PC-9 (cell line): Measurements from ENCODE around the gene STK32B. TPM values are rescaled to one million over a fixed set of nuclear protein-coding genes. Genes with fewer than 3 reads are reported as not detected.

Experiments
- BruUV-seq: library from RNA; stranded (reverse); fragments of 400-500 nt; replicated peaks from 2 replicates; lab custom pipeline; 2021; lab: Mats Ljungman, UMichigan
- CTCF ChIA-PET: fragments of 300-600 bp; sonication (Branson Sonifier 250); formaldehyde crosslinking; loops from one replicate; lab custom pipeline; 2022; ENCODE audit warnings: antibody characterized with exemption; lab: Charles Lee
- POLR2A ChIA-PET: fragments of 300-600 bp; sonication (Branson Sonifier 250); formaldehyde crosslinking; loops from one replicate; lab custom pipeline; 2022; ENCODE audit warnings: antibody characterized with exemption; ENCODE audit not compliant: unreplicated experiment; lab: Charles Lee
- DNase-seq, 2 experiments: peaks; one replicate each; pipeline versions ENCODE4 v3.0.0 to v3.0.0-alpha.2; 2015 to 2022; ENCODE audit warnings: mixed read lengths in 1 of 2
- H2AFZ ChIP-seq: fragments of 200-600 bp; sonication (generic); 2 replicates; pipeline ENCODE4 v1.8.1; 2017; ENCODE audit warnings: antibody characterized with exemption
- H3F3A ChIP-seq: fragments of 200-600 bp; sonication (generic); 2 replicates; pipeline ENCODE4 v1.8.1; 2017; ENCODE audit warnings: antibody characterized with exemption, mild to moderate bottlenecking, low read depth; ENCODE audit not compliant: insufficient read depth
- H3K27ac ChIP-seq: fragments of 200-600 bp; sonication (generic); 2 replicates; pipeline ENCODE4 v1.6.1; 2016; ENCODE audit warnings: mixed run types
- H3K27me3 ChIP-seq: fragments of 200-600 bp; sonication (generic); 2 replicates; pipeline ENCODE4 v1.6.1; 2016; ENCODE audit warnings: low read depth, mixed run types; ENCODE audit not compliant: insufficient read depth
- H3K36me3 ChIP-seq: fragments of 200-600 bp; sonication (generic); 2 replicates; pipeline ENCODE4 v1.6.1; 2016; ENCODE audit warnings: low read depth, mixed run types
- H3K4me1 ChIP-seq: fragments of 200-600 bp; sonication (generic); replicated peaks from 2 replicates; pipeline ENCODE4 v1.6.1; 2016; ENCODE audit warnings: mixed run types; ENCODE audit not compliant: insufficient read depth
- H3K4me2 ChIP-seq: fragments of 200-600 bp; sonication (generic); 2 replicates; pipeline ENCODE4 v1.6.1; 2017; ENCODE audit warnings: mixed run types
- H3K4me3 ChIP-seq: fragments of 200-600 bp; sonication (generic); 2 replicates; pipeline ENCODE4 v1.6.1; 2016; ENCODE audit warnings: mixed run types
- H3K79me2 ChIP-seq: fragments of 200-600 bp; sonication (generic); 2 replicates; pipeline ENCODE4 v1.6.1; 2017; ENCODE audit warnings: low read depth, mixed run types
- H3K9me2 ChIP-seq: fragments of 200-600 bp; sonication (generic); 2 replicates; pipeline ENCODE4 v1.8.1; 2017; ENCODE audit warnings: mild to moderate bottlenecking; ENCODE audit not compliant: insufficient read depth
- H3K9me3 ChIP-seq: fragments of 200-600 bp; sonication (generic); 2 replicates; pipeline ENCODE4 v1.8.1; 2016; ENCODE audit warnings: low read depth; ENCODE audit not compliant: insufficient read depth
- H4K20me1 ChIP-seq: fragments of 200-600 bp; sonication (generic); 2 replicates; pipeline ENCODE4 v1.8.1; 2017; ENCODE audit not compliant: insufficient read depth
- CTCF ChIP-seq: fragments of 200-600 bp; sonication (generic); conservative IDR thresholded peaks from 2 replicates; pipeline ENCODE4 v1.6.1; 2017; ENCODE audit warnings: mixed run types, antibody characterized with exemption, mild to moderate bottlenecking, moderate library complexity
- EZH2 ChIP-seq: fragments of 200-600 bp; sonication (generic); IDR thresholded peaks from 2 replicates; pipeline ENCODE4 v1.8.0; 2017; ENCODE audit warnings: antibody characterized with exemption, low read depth
- intact Hi-C: fragments of 100-400 bp; cut with micrococcal nuclease; formaldehyde crosslinking; loops from one replicate; pipeline ENCODE4 v1.10.0; 2022; ENCODE audit not compliant: unreplicated experiment
- total RNA-seq: library from RNA; stranded (reverse); gene quantifications from 2 replicates; pipeline ENCODE4 v1.2.3, GENCODE V29; 2021

STK32B gene
- total RNA-seq, 1 experiment from 2014 or later = not detected

- Histone ChIP-seq H3K4me3 (no peak overlapping the region), H3K9me3 (no peaks in the 10 kb centered on the region), H3K9me2 (no peaks in the 10 kb centered on the region), H2AFZ (no peak overlapping the region), H3F3A (peaks cover 10% of the 10 kb centered on the region; the same call in 1 of the 2 replicates), H3K4me2 (no peak overlapping the region), H3K4me1 (no peaks in the 10 kb centered on the region; the same call in 1 of the 2 replicates), H3K27ac (no peak overlapping the region), H4K20me1 (no peaks in the 10 kb centered on the region), H3K27me3 (no peaks in the 10 kb centered on the region; the same call in 1 of the 2 replicates), H3K79me2 (no peaks in the 10 kb centered on the region), H3K36me3 (no peaks in the 10 kb centered on the region)
- TF ChIP-seq EZH2 (no peak), CTCF (no peak)
- no TSS peak for BruUV-seq
- no peak for DNase-seq
- intact Hi-C loops = no loop called here
- POLR2A ChIA-PET = no interaction called here
- CTCF ChIA-PET = no interaction called here
These were observed 317.1 kb downstream of the STK32B start for GRCh38 chr4:5368426-5368825.

- CTCF ChIA-PET = no interaction called here
- H3K9me2 ChIP-seq = no peaks in the 10 kb centered on the region
These were observed 319.0 kb downstream of the STK32B start for GRCh38 chr4:5370286-5370685.

GRCh38 chr4:5371415-5372190, 320.3 kb downstream of the STK32B start:
- no peak overlapping the region for H3K27ac ChIP-seq
- H3K9me3 ChIP-seq = no peaks in the 10 kb centered on the region
- CTCF ChIA-PET = no interaction called here
- H3F3A ChIP-seq = 0 out of 2 replicates have a peak, but pooled peaks cover 3% of the 10 kb centered on the region
- POLR2A ChIA-PET = no interaction called here
- intact Hi-C loops = no loop called here
- no peak overlapping the region for H3K4me3 ChIP-seq
- no peak for DNase-seq
- H3K79me2 ChIP-seq = no peaks in the 10 kb centered on the region
- H3K27me3 ChIP-seq = peaks cover 11% of the 10 kb centered on the region
- H3K36me3 ChIP-seq = no peaks in the 10 kb centered on the region
- BruUV-seq = no TSS peak
- H3K4me2 ChIP-seq = no peak overlapping the region
- H3K9me2 ChIP-seq = no peaks in the 10 kb centered on the region
- H2AFZ ChIP-seq = no peak overlapping the region
- TF ChIP-seq EZH2 (no peak), CTCF (no peak)
- H4K20me1 ChIP-seq = no peaks in the 10 kb centered on the region
- no peaks in the 10 kb centered on the region for H3K4me1 ChIP-seq

More at GRCh38 chr4:5370286-5370685, 319.0 kb downstream of the STK32B start:
- H3K4me3 ChIP-seq = no peak overlapping the region
- intact Hi-C loops = no loop called here
- H4K20me1 ChIP-seq = no peaks in the 10 kb centered on the region
- no peaks in the 10 kb centered on the region for H3K9me3 ChIP-seq
- no peaks in the 10 kb centered on the region for H3K79me2 ChIP-seq
- no peak overlapping the region for H2AFZ ChIP-seq
- H3K36me3 ChIP-seq = no peaks in the 10 kb centered on the region
- H3K27me3 ChIP-seq = peaks cover 7% of the 10 kb centered on the region; the same call in 1 of the 2 replicates
- POLR2A ChIA-PET = no interaction called here
- H3K27ac ChIP-seq = no peak overlapping the region
- H3F3A ChIP-seq = peaks cover 7% of the 10 kb centered on the region; the same call in 1 of the 2 replicates
- H3K4me2 ChIP-seq = no peak overlapping the region
- no peak for TF ChIP-seq EZH2
- no peak for TF ChIP-seq CTCF
- DNase-seq = no peak
- no TSS peak for BruUV-seq
- H3K4me1 ChIP-seq = no peaks in the 10 kb centered on the region; the same call in 1 of the 2 replicates
